OCI-LY3 (cell line): ENCODE results near the gene AGMAT.

Experiments
- CTCF ChIP-seq: fragments of 200-600, 300-600 bp; sonication (generic); IDR thresholded peaks from 2 replicates; pipeline ENCODE4 v1.5.1; 2014; ENCODE audit warnings: antibody characterized with exemption, low read length, low read depth
- EZH2phosphoT487 ChIP-seq: fragments of 200-600 bp; shearing (Covaris generic); IDR thresholded peaks from 2 replicates; pipeline ENCODE4 v1.6.1; 2018; ENCODE audit warnings: antibody characterized with exemption, mixed run types, low read depth

GRCh38 chr1:15598436-15598835 is 13.6 kb upstream of the AGMAT start:
- TF ChIP-seq CTCF (no peak), EZH2phosphoT487 (no peak)
